Measurements from ENCODE around the gene SSUH2. TPM values are rescaled to one million over a fixed set of nuclear protein-coding genes. Genes with fewer than 3 reads are reported as not detected.
"Not testable (repeated sequence)": the region's sequence is repeated elsewhere in the genome, so short reads cannot be mapped to it uniquely, and the experiment has no call there.

SSUH2 gene
- total and polyA plus RNA-seq, 4 donors, result 0.17 to 2.1 (median 0.24) TPM

GRCh38 chr3:8656240-8656639, 11.6 kb upstream of the SSUH2 start:
- 75% methylated on average over 8 of the region's 8 CpGs for WGBS
- Histone ChIP-seq H3K27me3 (ENCODE audit: control insufficient read depth in 4 of 4, insufficient read depth in 4 of 4, low read length in 3 of 4) (no peaks in the 10 kb centered on the region), H3K4me1 (ENCODE audit: control insufficient read depth in 4 of 4, insufficient read depth in 4 of 4, low read length in 3 of 4) (no peaks in the 10 kb centered on the region), H3K36me3 (ENCODE audit: control insufficient read depth in 4 of 4, insufficient read depth in 3 of 4, low read depth in 1 of 4, low read length in 3 of 4) (no peaks in the 10 kb centered on the region), H3K9me3 (ENCODE audit: control insufficient read depth in 4 of 4, low read length in 3 of 4) (no peaks in the 10 kb centered on the region), H3K9ac (ENCODE audit: low read depth in 1 of 2, low read length in 2 of 2) (no peak overlapping the region), H3K27ac (ENCODE audit: low read depth in 1 of 2, low read length in 2 of 2) (no peak overlapping the region), H3K4me3 (ENCODE audit: low read depth in 1 of 3, low read length in 3 of 3) (no peak overlapping the region)
- no peak for DNase-seq (ENCODE audit: low spot score)
- no peak for TF ChIP-seq FOXA1 (IDR thresholded peaks at IDR 0.05)
- TF ChIP-seq TAF1 (conservative IDR thresholded peaks at IDR 0.05), result no peak
- TF ChIP-seq EGR1 (IDR thresholded peaks at IDR 0.05; ENCODE audit: low read depth in 2 of 2), result no peak
- TF ChIP-seq RXRA (IDR thresholded peaks at IDR 0.05), result no peak
- no peak for TF ChIP-seq REST (IDR thresholded peaks at IDR 0.05)
- TF ChIP-seq HNF4G (IDR thresholded peaks at IDR 0.05), result no peak
- no peak for TF ChIP-seq SP1 (IDR thresholded peaks at IDR 0.05)
- TF ChIP-seq RAD21 (IDR thresholded peaks at IDR 0.05), result no peak
- TF ChIP-seq HNF4A (conservative IDR thresholded peaks at IDR 0.05), result no peak

- no peak for DNase-seq (ENCODE audit: low spot score)
- Histone ChIP-seq H3K36me3 (ENCODE audit: control insufficient read depth in 4 of 4, insufficient read depth in 3 of 4, low read depth in 1 of 4, low read length in 3 of 4) (no peaks in the 10 kb centered on the region), H3K27ac (ENCODE audit: low read depth in 1 of 2, low read length in 2 of 2) (no peak overlapping the region), H3K27me3 (ENCODE audit: control insufficient read depth in 4 of 4, insufficient read depth in 4 of 4, low read length in 3 of 4) (no peaks in the 10 kb centered on the region), H3K9me3 (ENCODE audit: control insufficient read depth in 4 of 4, low read length in 3 of 4) (no peaks in the 10 kb centered on the region), H3K4me3 (ENCODE audit: low read depth in 1 of 3, low read length in 3 of 3) (no peak overlapping the region), H3K9ac (ENCODE audit: low read depth in 1 of 2, low read length in 2 of 2) (no peak overlapping the region), H3K4me1 (ENCODE audit: control insufficient read depth in 4 of 4, insufficient read depth in 4 of 4, low read length in 3 of 4) (no peaks in the 10 kb centered on the region)
- no peak for TF ChIP-seq SP1 (IDR thresholded peaks at IDR 0.05)
- no peak for TF ChIP-seq HNF4A (conservative IDR thresholded peaks at IDR 0.05)
- 54% methylated on average over 10 of the region's 10 CpGs for WGBS
Observed at GRCh38 chr3:8655387-8655835, 10.8 kb upstream of the SSUH2 start.

- not testable (repeated sequence) for H3K36me3 ChIP-seq (ENCODE audit: control insufficient read depth in 4 of 4, insufficient read depth in 3 of 4, low read depth in 1 of 4, low read length in 3 of 4); H3K4me1 ChIP-seq (ENCODE audit: control insufficient read depth in 4 of 4, insufficient read depth in 4 of 4, low read length in 3 of 4); H3K9me3 ChIP-seq (ENCODE audit: control insufficient read depth in 4 of 4, low read length in 3 of 4); DNase-seq (ENCODE audit: low spot score); H3K27ac ChIP-seq (ENCODE audit: low read depth in 1 of 2, low read length in 2 of 2); H3K4me3 ChIP-seq (ENCODE audit: low read depth in 1 of 3, low read length in 3 of 3); H3K27me3 ChIP-seq (ENCODE audit: control insufficient read depth in 4 of 4, insufficient read depth in 4 of 4, low read length in 3 of 4); H3K9ac ChIP-seq (ENCODE audit: low read depth in 1 of 2, low read length in 2 of 2)
- 94% methylated on average over 5 of the region's 6 CpGs for WGBS
Observed at GRCh38 chr3:8654572-8655329, 10.2 kb upstream of the SSUH2 start.
